Naive B cell (primary cell): Measurements from ENCODE around the gene CCDC50. TPM values are rescaled to one million over a fixed set of nuclear protein-coding genes. Genes with fewer than 3 reads are reported as not detected.
A peak's percentile ranks its signal among the peaks of the same experiment; 100 is the strongest.

ENCODE experiments used
- ATAC-seq, 2 donors: fragments of 150-1000 bp; cut with Tn5 transposase; 2 replicates each; pipeline ENCODE4 v1.10.0; 2021; ENCODE audit warnings: low read depth in 2 of 2, mild to moderate bottlenecking in 2 of 2, moderate library complexity in 2 of 2
- DNase-seq: peaks from one replicate; pipeline ENCODE4 v3.0.0; 2022
- H3K27ac Mint-ChIP-seq, 6 donors: one replicate each; pipeline ENCODE4 v1.8.0; 2020 to 2022; ENCODE audit warnings: mild to moderate bottlenecking in 6 of 6, mixed read lengths in 6 of 6, moderate library complexity in 5 of 6, inconsistent platforms in 2 of 6
- H3K27me3 Mint-ChIP-seq, 3 donors: one replicate each; pipeline ENCODE4 v1.8.0; 2021 to 2022; ENCODE audit warnings: mixed read lengths in 3 of 3, mild to moderate bottlenecking in 1 of 3
- H3K36me3 Mint-ChIP-seq, 2 donors: one replicate each; pipeline ENCODE4 v1.8.0; 2020 to 2022; ENCODE audit warnings: mixed read lengths in 2 of 2, inconsistent platforms in 1 of 2, mild to moderate bottlenecking in 1 of 2
- H3K4me1 Mint-ChIP-seq, 3 donors: one replicate each; pipeline ENCODE4 v1.8.0; 2020 to 2022; ENCODE audit warnings: mixed read lengths in 3 of 3, inconsistent platforms in 1 of 3, mild to moderate bottlenecking in 1 of 3, moderate library complexity in 1 of 3
- H3K4me3 Mint-ChIP-seq, 8 donors: one replicate each; pipeline ENCODE4 v1.8.0; 2020 to 2022; ENCODE audit warnings: mild to moderate bottlenecking in 8 of 8, mixed read lengths in 8 of 8, moderate library complexity in 8 of 8, inconsistent platforms in 2 of 8
- H3K9me3 Mint-ChIP-seq, 7 donors: one replicate each; pipeline ENCODE4 v1.8.0; 2020 to 2022; ENCODE audit warnings: mixed read lengths in 7 of 7, mild to moderate bottlenecking in 5 of 7, inconsistent platforms in 2 of 7, moderate library complexity in 1 of 7
- polyA plus RNA-seq, 6 donors: library from polyadenylated mRNA; unstranded; fragments of 300-500 nt; fragmentation: Illumina TruSeq; gene quantifications; one replicate each; pipeline ENCODE4 v1.2.3, GENCODE V29; 2021; ENCODE audit warnings: low read depth in 6 of 6

CCDC50 gene, protein sequence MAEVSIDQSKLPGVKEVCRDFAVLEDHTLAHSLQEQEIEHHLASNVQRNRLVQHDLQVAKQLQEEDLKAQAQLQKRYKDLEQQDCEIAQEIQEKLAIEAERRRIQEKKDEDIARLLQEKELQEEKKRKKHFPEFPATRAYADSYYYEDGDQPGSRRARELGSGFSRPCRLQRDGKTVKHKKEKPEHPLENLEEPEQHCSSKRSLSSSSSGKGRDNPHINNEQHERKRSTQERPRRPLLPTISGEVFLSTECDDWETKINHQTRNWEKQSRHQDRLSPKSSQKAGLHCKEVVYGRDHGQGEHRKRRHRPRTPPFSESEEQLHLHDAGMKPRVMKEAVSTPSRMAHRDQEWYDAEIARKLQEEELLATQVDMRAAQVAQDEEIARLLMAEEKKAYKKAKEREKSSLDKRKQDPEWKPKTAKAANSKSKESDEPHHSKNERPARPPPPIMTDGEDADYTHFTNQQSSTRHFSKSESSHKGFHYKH
- polyA plus RNA-seq = 10 to 100 TPM; 40.0 to 68.7 (median 51.8) TPM

DNA sequence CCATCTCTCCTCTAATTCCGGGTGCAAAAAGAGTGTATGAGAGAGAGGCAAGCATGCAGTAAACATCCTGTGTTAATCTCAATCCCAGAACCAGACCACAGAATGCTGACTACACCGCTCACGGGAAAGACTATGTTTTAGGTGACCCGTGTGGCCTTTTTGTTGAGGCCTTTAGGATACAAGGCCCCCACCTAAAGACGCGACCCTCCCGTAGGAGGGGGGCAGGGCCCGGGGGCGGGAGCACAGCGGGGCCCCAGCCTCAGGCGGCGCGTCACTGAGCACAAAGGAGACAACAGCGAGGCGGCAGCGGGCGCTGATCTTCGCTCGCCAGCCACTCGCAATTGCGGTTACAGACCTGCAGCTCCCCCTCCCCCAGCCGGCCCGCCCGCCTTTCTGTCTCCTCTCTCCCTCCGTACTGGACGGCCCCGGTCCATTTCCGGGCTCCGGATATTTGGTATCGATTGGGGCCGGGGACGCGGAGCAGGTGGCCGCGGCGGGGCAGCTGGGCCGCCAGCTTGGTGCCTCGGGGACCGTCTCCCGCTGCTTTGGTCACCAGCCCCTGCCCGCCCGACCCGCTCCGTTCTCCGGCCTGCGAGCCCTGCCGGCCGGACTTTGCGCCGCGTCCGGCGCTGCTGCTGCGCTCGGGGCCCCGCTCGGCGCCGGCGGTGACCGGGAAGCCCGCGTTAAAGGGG, at the start of gene CCDC50:
TSS of gene CCDC50 (plus strand) at position 433 of the 692 bp plus-strand sequence. CDS start 281 bp downstream, outside the sequence.
- peak within 1 kb of the TSS; percentile 77 to 96 (median 94) for H3K27ac Mint-ChIP-seq
- H3K36me3 Mint-ChIP-seq = no peaks in the 10 kb centered on the region
- H3K27me3 Mint-ChIP-seq = no peaks in the 10 kb centered on the region
- ATAC-seq (peak; percentile 79 to 84), DNase-seq (peak; percentile 74)
- peak within 1 kb of the TSS; percentile 88 to 97 (median 94) for H3K4me3 Mint-ChIP-seq
- peaks cover 35 to 56% (median 46%) of the 10 kb centered on the region in 3 donors for H3K4me1 Mint-ChIP-seq
- H3K9me3 Mint-ChIP-seq = no peaks in the 10 kb centered on the region

DNA sequence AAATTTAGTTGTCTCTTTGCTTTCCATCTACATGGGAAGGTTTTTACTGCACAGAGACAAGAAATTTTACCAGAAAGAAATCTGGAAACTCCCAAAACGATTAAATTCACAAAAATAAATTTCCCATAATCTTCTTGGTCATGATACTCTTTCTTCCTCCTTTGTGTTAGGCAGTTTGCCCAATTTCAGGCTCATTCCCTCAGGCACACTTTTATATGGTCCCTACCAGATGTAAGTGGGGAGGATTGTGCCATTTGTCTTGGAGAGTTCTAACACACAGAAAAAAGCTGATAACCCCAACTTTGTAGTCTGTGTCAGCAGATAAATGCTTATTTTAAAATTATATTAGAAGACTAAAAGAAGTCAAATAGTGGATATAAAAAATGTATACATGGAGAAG, 49.1 kb upstream of the CCDC50 start:
- H3K27me3 Mint-ChIP-seq = no peaks in the 10 kb centered on the region
- no peak overlapping the region for H3K4me3 Mint-ChIP-seq
- peaks cover 0 to 9% (median 5%) of the 10 kb centered on the region in 3 donors for H3K4me1 Mint-ChIP-seq
- H3K36me3 Mint-ChIP-seq = no peaks in the 10 kb centered on the region
- H3K27ac Mint-ChIP-seq = peak overlapping the region in 1 of 6 donors; percentile 72
- ATAC-seq (no peak), DNase-seq (no peak)
- peaks cover 0 to 1% (median 0%) of the 10 kb centered on the region in 7 donors for H3K9me3 Mint-ChIP-seq

DNA sequence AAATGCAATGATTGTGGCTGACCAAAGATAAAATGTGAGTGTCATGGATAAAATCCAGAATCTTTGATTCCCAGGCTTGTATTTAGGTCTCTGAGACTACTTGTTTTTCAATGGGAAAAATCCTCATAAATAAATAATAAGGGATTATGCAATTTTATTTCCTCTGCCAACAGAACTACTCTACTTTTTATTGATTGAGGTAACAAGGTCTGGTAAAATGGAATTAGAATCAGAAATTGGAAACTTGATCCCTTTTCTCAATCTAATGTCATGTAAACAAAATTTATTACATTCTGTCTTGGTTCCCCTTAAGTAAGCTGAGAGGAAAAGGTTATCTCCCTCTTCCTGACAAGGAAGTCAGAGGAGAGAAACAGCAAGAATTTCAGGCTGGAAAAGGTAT, 48.3 kb upstream of the CCDC50 start:
- no peak for ATAC-seq
- Mint-ChIP-seq H3K36me3 (no peaks in the 10 kb centered on the region), H3K27me3 (no peaks in the 10 kb centered on the region), H3K4me3 (no peak overlapping the region), H3K4me1 (peaks cover 0 to 3% (median 0%) of the 10 kb centered on the region in 3 donors), H3K27ac (no peak overlapping the region), H3K9me3 (peaks cover 0 to 2% (median 0%) of the 10 kb centered on the region in 7 donors)
- DNase-seq = no peak

DNA sequence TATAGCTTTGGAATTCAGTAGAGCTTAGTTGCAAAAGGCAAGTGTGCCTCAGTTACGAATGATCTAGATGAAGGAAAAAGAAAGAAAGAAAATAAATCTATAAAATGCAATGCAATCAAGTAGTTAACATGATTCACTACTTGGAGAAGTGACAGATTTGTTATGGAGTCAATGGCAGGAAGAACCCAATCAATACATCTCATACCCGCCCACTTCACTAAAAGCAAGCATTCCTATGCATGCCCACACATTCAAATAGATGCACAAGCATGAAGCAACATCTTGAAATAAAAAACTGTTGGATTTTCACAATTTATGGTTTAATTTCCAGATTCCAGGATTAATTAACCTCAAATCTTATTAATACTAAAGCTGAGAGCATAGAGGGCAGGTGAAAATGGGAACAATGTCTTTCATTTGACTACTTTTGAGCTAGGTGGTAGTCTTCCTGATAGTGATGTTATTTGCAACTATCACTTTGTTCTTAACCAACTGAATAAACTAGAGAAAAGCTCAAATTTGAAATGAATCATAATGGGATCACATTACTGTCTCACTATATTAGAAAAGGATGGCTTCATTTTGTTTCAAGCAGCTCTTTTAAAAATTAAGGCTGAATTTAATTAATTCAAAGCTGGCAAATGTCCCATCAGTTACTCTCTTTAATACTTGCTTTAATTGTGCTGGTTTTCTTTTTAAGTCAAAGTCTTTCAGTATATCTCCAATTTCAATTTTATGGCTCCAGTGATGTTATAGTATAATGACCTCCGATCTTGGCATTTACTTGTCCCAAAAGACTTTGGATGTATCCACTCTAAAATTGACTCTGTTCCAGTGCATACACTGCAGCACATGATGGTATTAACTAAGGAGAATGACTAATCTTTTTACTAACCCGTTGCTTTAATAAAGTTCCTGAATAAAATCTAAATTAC, 46.7 kb upstream of the CCDC50 start:
- DNase-seq = no peak
- H3K4me1 Mint-ChIP-seq = peaks cover 0 to 3% (median 0%) of the 10 kb centered on the region in 3 donors
- no peak for ATAC-seq
- no peaks in the 10 kb centered on the region for H3K36me3 Mint-ChIP-seq
- no peak overlapping the region for H3K27ac Mint-ChIP-seq
- H3K27me3 Mint-ChIP-seq = no peaks in the 10 kb centered on the region
- H3K9me3 Mint-ChIP-seq = peaks cover 0 to 2% (median 0%) of the 10 kb centered on the region in 7 donors
- no peak overlapping the region for H3K4me3 Mint-ChIP-seq

DNA sequence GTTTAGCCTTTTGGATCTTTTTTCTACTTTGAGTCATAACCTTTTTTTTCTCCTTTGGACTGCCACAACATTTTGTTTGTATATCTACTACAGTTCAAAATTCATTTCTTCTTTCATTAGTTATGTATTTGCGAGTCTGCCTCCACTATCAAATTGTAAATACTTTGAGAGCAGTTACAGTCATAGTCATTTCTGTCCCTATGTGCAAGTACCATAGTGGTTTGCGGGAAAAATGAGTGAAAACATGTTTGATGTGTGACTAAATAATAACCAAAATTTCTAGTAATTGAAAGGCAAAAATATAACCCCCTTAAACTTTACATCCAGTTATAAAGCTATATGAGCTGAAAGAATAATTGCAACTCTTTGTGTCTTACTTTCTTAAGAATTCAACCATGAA, 45.8 kb upstream of the CCDC50 start:
- Mint-ChIP-seq H3K27ac (no peak overlapping the region), H3K4me1 (peaks cover 0 to 3% (median 0%) of the 10 kb centered on the region in 3 donors), H3K27me3 (no peaks in the 10 kb centered on the region), H3K36me3 (no peaks in the 10 kb centered on the region), H3K9me3 (peaks cover 0 to 2% (median 0%) of the 10 kb centered on the region in 7 donors), H3K4me3 (no peak overlapping the region)
- ATAC-seq (no peak), DNase-seq (no peak)

DNA sequence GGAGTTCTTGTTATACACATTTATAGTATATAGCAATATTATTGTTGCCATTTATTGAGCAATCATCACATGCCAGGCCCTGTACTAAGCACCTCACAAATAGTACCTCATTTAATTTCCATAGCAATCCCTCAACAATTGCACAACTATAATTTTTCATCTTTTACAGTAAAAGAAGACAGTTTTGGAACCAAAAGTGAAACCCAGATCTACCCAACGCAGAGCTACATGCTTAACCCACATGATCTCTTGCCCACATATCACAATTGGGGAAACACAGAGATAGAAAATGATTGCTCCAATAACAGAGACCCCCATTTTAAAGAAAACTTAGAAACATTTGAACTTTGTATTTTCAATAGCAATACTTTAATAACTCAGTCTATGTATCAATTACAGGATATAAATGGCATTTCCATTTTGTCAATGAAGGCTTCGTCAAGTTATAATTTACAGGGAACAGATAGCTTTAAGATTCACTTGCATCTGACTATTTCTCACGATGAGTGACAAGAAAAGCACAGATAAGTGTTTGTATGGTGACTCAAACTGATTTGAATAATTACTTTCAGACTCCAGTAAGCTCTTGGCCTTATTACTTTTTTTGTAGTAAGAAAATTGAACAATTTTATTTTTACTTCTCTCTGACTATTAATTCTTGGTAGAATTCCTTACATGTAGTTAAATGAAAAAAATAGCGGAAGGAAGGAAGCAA, 38.7 kb upstream of the CCDC50 start:
- ATAC-seq = peak; percentile 91 to 95
- DNase-seq = peak; percentile 42
- H3K36me3 Mint-ChIP-seq = no peaks in the 10 kb centered on the region
- peaks cover 14 to 34% (median 21%) of the 10 kb centered on the region in 3 donors for H3K4me1 Mint-ChIP-seq
- H3K4me3 Mint-ChIP-seq = peak overlapping the region; percentile 26 to 82 (median 78)
- H3K9me3 Mint-ChIP-seq = no peaks in the 10 kb centered on the region
- H3K27ac Mint-ChIP-seq = peak overlapping the region; percentile 80 to 92 (median 88)
- no peaks in the 10 kb centered on the region for H3K27me3 Mint-ChIP-seq

DNA sequence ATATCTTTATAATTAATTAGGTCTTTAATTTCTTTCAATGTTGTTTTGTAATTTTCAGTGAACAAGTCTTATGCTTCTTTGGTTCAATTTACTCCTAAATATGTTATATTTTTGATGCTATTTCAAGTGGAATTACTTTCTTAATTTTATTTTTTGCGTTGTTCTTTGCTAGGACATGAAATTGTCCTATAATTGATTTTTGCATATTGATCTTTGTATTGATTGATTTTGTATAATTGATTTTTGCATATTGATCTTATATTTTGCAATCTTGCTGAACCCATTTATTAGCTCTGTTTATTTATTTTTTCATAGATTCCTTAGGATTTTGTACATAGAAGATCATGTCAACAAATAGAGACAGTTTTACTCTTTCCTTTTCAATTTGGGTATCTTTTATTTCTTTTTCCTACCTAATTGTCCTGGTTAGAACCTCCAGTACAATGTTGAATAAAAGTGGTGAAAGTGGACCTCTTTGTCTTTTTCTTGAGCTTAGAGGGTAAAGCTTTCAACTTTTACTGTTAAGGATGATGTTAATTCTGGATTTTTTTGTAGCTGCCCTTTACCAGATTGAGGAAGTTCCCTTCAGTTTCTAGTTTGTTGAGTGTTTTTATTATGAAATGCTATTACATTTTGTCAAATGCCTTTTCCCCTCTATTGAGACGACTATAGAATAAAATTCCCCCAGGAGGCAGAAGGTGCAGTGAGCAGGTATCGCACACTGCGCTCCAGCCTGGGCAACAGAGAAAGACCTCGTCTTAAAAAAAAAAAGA, 36.8 kb upstream of the CCDC50 start:
- Mint-ChIP-seq H3K36me3 (no peaks in the 10 kb centered on the region), H3K27ac (peak overlapping the region in 4 of 6 donors; percentile 53 to 81 (median 68)), H3K4me3 (peak overlapping the region; percentile 9 to 85 (median 54)), H3K27me3 (no peaks in the 10 kb centered on the region), H3K4me1 (peaks cover 19 to 40% (median 21%) of the 10 kb centered on the region in 3 donors), H3K9me3 (no peaks in the 10 kb centered on the region)
- ATAC-seq (no peak), DNase-seq (no peak)

DNA sequence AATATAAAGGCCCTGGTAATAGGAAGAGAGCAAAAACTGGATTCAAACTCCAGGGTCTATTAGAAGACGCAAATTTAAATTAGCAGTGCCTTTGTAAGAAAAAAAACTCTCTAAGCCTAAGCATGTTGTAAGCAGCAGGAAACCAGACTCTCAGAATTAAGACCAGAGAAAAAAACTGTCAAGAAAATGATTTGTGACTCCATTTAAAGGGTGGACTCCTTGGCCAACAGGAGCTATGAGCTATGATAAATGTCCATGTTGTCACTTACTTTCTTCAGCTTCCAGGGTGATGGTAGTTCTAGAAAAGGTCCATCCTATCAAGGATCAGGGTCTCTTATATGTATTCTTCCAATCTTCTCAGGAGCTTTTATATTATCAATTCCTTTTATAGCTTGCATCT, 34.9 kb upstream of the CCDC50 start:
- DNase-seq (no peak), ATAC-seq (no peak)
- no peaks in the 10 kb centered on the region for H3K27me3 Mint-ChIP-seq
- peak overlapping the region in 3 of 6 donors; percentile 17 to 44 (median 20) for H3K27ac Mint-ChIP-seq
- H3K4me1 Mint-ChIP-seq = peaks cover 30 to 54% (median 33%) of the 10 kb centered on the region in 3 donors
- H3K36me3 Mint-ChIP-seq = no peaks in the 10 kb centered on the region
- H3K4me3 Mint-ChIP-seq = peak overlapping the region in 3 of 8 donors; percentile 32 to 60 (median 34)
- no peaks in the 10 kb centered on the region for H3K9me3 Mint-ChIP-seq

DNA sequence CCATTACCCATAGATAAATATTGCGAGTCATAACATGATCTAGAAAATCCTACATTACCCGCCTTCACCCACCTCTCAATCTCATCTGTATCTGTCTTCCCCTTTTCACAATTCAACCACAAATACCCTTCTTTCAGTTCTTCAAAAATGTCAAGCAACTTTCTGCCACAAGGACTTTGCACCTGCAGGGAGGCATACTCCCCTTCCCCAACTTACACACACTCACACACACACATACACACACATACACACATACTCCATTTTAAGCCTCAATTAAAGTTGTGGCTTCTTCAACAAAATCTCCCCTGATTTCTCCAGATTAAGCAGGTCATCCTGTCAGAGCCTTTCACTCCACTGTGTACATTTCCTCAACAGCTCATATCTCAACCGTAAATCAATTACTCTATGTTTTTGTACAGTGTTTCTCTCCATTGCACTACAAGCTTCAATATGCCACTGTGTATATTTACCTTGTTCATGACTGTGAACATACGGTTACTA, 33.1 kb upstream of the CCDC50 start:
- no peaks in the 10 kb centered on the region for H3K27me3 Mint-ChIP-seq
- H3K4me3 Mint-ChIP-seq = no peak overlapping the region
- peaks cover 0 to 6% (median 2%) of the 10 kb centered on the region in 7 donors for H3K9me3 Mint-ChIP-seq
- peaks cover 37 to 56% (median 38%) of the 10 kb centered on the region in 3 donors for H3K4me1 Mint-ChIP-seq
- no peaks in the 10 kb centered on the region for H3K36me3 Mint-ChIP-seq
- peak; percentile 85 to 89 for ATAC-seq
- H3K27ac Mint-ChIP-seq = no peak overlapping the region
- peak; percentile 83 for DNase-seq

DNA sequence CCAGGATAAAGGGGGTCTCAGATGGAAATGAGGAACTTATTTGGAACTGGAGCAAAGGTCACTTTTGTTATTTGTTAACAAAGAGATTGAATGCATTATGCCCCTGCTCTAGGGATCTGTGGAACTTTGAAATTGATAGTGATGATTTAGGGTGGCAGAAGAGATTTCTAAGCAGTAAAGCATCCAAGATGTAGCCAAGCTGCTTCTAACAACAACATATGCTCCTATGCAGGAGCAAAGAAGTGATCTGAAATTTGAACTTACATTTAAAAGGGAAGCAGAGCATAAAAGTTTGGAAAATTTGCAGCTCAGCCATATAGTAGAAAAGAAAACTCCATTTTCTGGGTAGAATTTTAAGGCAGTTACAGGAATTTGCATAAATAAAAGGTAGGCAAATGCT, 30.3 kb upstream of the CCDC50 start:
- H3K27me3 Mint-ChIP-seq = no peaks in the 10 kb centered on the region
- no peaks in the 10 kb centered on the region for H3K36me3 Mint-ChIP-seq
- peaks cover 48 to 54% (median 49%) of the 10 kb centered on the region in 3 donors for H3K4me1 Mint-ChIP-seq
- H3K27ac Mint-ChIP-seq = peak overlapping the region in 3 of 6 donors; percentile 43 to 95 (median 76)
- ATAC-seq = no peak
- peak overlapping the region in 6 of 8 donors; percentile 5 to 81 (median 42) for H3K4me3 Mint-ChIP-seq
- no peak for DNase-seq
- H3K9me3 Mint-ChIP-seq = peaks cover 0 to 6% (median 2%) of the 10 kb centered on the region in 7 donors

DNA sequence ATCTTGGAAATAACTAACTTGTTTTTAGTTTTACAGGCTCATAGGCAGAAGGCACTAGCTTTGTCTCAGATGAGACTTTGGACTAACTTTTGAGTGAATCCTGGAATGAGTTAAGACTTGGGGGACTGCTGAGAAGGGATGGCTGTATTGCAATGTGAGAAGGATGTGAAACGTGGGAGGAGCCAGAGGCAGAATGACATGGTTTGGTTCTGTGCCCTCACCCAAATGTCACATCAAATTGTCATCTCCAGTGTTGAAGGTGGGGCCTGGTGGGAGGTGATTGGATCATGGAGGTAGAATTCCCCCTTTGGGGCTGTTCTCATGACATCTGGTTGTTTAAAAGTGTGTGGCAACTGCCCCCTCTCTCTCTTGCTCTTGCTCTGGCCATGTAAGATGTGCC, 28.8 kb upstream of the CCDC50 start:
- Mint-ChIP-seq H3K4me3 (peak overlapping the region; percentile 23 to 82 (median 71)), H3K36me3 (no peaks in the 10 kb centered on the region), H3K9me3 (peaks cover 0 to 6% (median 2%) of the 10 kb centered on the region in 7 donors), H3K27me3 (no peaks in the 10 kb centered on the region), H3K27ac (peak overlapping the region; percentile 74 to 96 (median 89)), H3K4me1 (peaks cover 48 to 60% (median 59%) of the 10 kb centered on the region in 3 donors)
- peak; percentile 7 to 24 for ATAC-seq
- no peak for DNase-seq
